ENCODE measurements around the gene ZNF317.

Gene ZNF317

DNA sequence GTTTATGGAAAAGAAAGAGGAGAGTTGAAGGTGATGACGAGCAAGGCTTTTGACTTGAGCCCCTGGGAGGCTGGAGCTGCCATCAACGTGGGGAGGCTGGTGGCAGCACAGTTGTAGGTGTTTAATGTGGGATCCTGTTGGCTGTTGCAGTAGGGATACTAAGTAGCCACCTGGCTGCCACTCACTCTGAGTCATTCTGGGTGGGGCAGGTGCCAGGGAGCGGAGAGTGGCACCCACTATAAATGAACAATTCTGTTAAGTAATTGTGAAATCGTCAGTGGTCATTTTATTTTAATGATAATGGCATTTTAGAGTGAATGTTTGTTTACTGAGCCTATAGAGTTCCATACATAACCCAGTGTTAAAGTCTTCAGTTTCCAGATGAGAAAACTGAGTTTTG lies 9.8 kb downstream of the ZNF317 start:
- TF ChIP-seq, protein P1, sequence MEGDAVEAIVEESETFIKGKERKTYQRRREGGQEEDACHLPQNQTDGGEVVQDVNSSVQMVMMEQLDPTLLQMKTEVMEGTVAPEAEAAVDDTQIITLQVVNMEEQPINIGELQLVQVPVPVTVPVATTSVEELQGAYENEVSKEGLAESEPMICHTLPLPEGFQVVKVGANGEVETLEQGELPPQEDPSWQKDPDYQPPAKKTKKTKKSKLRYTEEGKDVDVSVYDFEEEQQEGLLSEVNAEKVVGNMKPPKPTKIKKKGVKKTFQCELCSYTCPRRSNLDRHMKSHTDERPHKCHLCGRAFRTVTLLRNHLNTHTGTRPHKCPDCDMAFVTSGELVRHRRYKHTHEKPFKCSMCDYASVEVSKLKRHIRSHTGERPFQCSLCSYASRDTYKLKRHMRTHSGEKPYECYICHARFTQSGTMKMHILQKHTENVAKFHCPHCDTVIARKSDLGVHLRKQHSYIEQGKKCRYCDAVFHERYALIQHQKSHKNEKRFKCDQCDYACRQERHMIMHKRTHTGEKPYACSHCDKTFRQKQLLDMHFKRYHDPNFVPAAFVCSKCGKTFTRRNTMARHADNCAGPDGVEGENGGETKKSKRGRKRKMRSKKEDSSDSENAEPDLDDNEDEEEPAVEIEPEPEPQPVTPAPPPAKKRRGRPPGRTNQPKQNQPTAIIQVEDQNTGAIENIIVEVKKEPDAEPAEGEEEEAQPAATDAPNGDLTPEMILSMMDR (IDR thresholded peaks at IDR 0.05; ENCODE audit: low read depth, low read length), result no peak
- no peak for DNase-seq (ENCODE audit: low read depth, low spot score)
- H3K4me3 ChIP-seq (ENCODE audit: low read depth, low read length), result no peak overlapping the region
- in situ Hi-C loops (cut with HindIII; ENCODE audit: low sequenced_read_pairs), result no loop called here

DNA sequence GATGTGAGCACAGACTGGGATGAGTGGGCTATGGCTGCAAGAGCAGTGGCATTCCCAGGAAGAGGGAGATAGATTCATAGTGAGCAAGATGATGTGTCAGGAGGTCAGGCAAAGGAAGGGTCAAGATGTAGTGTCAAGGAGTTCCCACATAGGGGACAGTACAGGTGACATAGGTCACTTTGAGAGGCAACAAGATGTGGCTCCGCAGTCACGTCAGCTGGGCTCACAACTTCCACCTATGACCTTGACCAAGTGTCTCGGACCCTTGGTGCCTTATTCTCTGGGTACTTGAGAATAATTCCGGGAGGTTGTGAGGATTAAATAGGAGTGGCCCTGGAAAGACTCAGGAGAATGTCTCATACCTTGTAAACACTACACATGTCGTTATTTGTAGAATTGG lies 10.5 kb downstream of the ZNF317 start:
- H3K4me3 ChIP-seq (ENCODE audit: low read depth, low read length), result no peak overlapping the region
- in situ Hi-C loops (cut with HindIII; ENCODE audit: low sequenced_read_pairs), result no loop called here
- TF ChIP-seq, protein P1 (IDR thresholded peaks at IDR 0.05; ENCODE audit: low read depth, low read length), result no peak
- DNase-seq (ENCODE audit: low read depth, low spot score), result no peak

DNA sequence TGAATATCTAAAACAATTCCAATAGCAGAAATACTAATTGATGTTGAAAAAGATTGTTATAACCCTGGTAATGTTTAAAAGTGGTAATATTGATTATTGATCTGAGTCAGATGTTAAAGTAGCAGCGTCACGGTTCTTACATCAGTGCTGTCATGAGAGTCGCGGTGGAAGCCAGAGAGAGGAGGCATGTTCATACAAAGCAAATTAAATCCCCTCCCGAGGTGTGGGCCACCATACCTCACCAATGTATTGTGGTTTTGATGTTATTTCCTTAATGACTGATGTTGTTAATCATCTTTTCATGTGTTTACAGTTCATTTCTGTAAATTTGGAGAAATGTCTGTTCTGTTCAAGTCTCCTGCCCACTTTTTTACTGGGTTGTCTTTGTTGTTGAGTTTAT lies 11.2 kb downstream of the ZNF317 start:
- H3K4me3 ChIP-seq (ENCODE audit: low read depth, low read length), result no peak overlapping the region
- TF ChIP-seq, protein P1 (IDR thresholded peaks at IDR 0.05; ENCODE audit: low read depth, low read length), result no peak
- in situ Hi-C loops (cut with HindIII; ENCODE audit: low sequenced_read_pairs), result no loop called here
- DNase-seq (ENCODE audit: low read depth, low spot score), result no peak

DNA sequence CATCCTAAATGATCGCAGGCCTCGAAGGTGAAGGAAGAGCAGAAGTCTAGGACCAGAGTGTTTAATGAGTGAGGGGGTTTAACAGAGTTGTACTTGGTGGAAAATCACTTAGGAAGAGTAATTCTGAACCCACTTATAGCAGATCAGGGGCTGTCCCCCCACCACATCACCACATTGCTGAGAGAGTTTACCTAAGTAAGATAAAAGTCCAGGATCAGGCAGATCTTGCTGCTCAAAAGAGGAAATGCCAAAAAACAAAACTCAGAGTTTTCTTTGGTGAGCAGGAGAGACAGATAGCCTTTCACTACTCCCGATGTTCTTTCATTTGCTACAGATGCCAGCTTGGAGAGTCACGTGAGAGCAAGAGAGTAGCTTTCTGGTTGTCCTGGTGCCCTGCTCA lies 15.4 kb downstream of the ZNF317 start:
- no peak for DNase-seq (ENCODE audit: low read depth, low spot score)
- in situ Hi-C loops (cut with HindIII; ENCODE audit: low sequenced_read_pairs), result no loop called here
- TF ChIP-seq, protein P1 (IDR thresholded peaks at IDR 0.05; ENCODE audit: low read depth, low read length), result no peak
- H3K4me3 ChIP-seq (ENCODE audit: low read depth, low read length), result no peak overlapping the region

DNA sequence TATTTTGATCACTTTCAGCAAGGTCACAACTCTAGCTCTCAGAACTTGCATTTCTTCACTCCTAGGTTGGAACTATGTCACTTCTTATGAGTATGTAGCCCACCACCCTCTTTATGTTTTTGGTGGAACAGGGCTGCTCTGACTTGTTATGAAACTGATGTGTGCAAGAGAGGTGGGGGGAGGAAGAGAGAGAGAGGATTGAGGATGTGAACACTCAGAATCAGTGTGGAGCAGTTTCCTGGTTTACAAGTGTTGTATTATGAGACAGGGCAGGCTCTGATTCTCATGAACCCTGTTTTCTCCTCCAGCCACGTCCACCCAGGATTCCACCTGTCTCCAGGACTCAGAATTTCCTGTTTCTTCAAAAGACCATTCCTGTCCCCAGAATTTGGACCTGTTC lies 16.1 kb downstream of the ZNF317 start:
- in situ Hi-C loops (cut with HindIII; ENCODE audit: low sequenced_read_pairs), result no loop called here
- no peak overlapping the region for H3K4me3 ChIP-seq (ENCODE audit: low read depth, low read length)
- TF ChIP-seq, protein P1 (IDR thresholded peaks at IDR 0.05; ENCODE audit: low read depth, low read length), result no peak
- no peak for DNase-seq (ENCODE audit: low read depth, low spot score)

DNA sequence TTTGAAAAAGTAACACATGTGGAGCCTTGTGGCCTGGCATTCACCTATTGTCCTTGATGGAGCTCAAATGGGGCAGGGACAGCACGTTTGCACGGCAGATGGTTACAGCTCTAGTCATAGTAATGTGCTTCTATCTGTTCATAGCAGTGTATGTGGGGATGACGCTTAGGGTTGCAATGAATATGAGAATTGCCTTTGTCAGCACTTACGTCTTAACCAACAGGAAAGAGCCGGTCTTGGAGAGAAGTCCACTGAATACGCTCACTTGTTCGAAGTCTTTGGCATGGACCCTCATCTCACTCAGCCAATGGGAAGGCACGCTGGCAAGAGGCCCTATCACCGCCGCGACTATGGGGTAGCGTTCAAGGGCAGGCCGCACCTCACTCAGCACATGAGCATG lies 19.7 kb downstream of the ZNF317 start:
- H3K4me3 ChIP-seq (ENCODE audit: low read depth, low read length), result no peak overlapping the region
- DNase-seq (ENCODE audit: low read depth, low spot score), result no peak
- TF ChIP-seq, protein P1 (IDR thresholded peaks at IDR 0.05; ENCODE audit: low read depth, low read length), result no peak
- in situ Hi-C loops (cut with HindIII; ENCODE audit: low sequenced_read_pairs), result no loop called here

DNA sequence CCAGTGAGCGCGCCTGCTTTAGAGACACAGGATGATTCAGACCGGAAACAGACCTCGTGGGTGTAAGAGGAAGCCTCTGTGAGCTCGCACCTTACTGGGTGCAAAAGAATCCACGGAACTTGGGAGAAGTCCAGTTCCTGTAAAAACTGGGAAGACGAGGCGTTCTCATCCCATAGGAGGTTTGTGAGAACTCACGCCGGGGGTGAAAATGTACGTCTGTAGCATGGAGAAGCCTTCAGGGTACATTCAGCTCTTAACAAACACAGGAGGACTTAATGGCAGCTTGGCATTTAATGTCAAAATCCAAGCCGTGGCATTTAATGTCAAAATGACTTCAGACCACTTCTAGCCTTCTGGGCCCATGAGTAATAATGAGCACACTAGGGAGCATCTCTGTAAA lies 21.2 kb downstream of the ZNF317 start:
- no peak overlapping the region for H3K4me3 ChIP-seq (ENCODE audit: low read depth, low read length)
- in situ Hi-C loops (cut with HindIII; ENCODE audit: low sequenced_read_pairs), result no loop called here
- TF ChIP-seq, protein P1 (IDR thresholded peaks at IDR 0.05; ENCODE audit: low read depth, low read length), result no peak
- no peak for DNase-seq (ENCODE audit: low read depth, low spot score)
